OCI-LY3 (cell line): ENCODE results near the gene SFXN1.

Experiments used
- H2AFZ ChIP-seq: fragments of 200-600, 300-600 bp; shearing (Covaris generic); 2 replicates; pipeline ENCODE4 v1.6.0; 2014; ENCODE audit warnings: antibody characterized with exemption, low read depth, low read length
- H3K27ac ChIP-seq: fragments of 200-600, 300-600 bp; sonication (generic); 2 replicates; pipeline ENCODE4 v1.5.1; 2014; ENCODE audit warnings: mild to moderate bottlenecking, low read length, moderate library complexity, mixed read lengths
- H3K27me3 ChIP-seq: fragments of 200-600, 300-600 bp; sonication (generic); 2 replicates; pipeline ENCODE4 v1.6.1; 2014; ENCODE audit warnings: low read depth, low read length, mixed read lengths
- H3K36me3 ChIP-seq: fragments of 200-600, 300-600 bp; sonication (generic); replicated peaks from 2 replicates; pipeline ENCODE3; 2014; ENCODE audit warnings: low read depth, low read length, mixed read lengths
- H3K4me1 ChIP-seq: fragments of 300-600, 200-600 bp; sonication (generic); 2 replicates; pipeline ENCODE4 v1.6.1; 2014; ENCODE audit warnings: low read length, mixed read lengths
- H3K4me2 ChIP-seq: fragments of 200-600, 300-600 bp; sonication (generic); 2 replicates; pipeline ENCODE4 v1.6.1; 2014; ENCODE audit warnings: low read length, mixed read lengths
- H3K4me3 ChIP-seq: fragments of 300-600, 200-600 bp; sonication (generic); 2 replicates; pipeline ENCODE4 v1.5.1; 2014; ENCODE audit warnings: antibody characterized with exemption, mild to moderate bottlenecking, low read length, moderate library complexity
- H3K79me2 ChIP-seq: fragments of 300-600, 200-600 bp; shearing (Covaris generic); 2 replicates; pipeline ENCODE4 v1.6.1; 2014; ENCODE audit warnings: mild to moderate bottlenecking, low read length, mixed read lengths
- H3K9ac ChIP-seq: fragments of 300-600, 200-600 bp; shearing (Covaris generic); 2 replicates; pipeline ENCODE4 v1.6.0; 2014; ENCODE audit warnings: mild to moderate bottlenecking, low read length, moderate library complexity
- H3K9me3 ChIP-seq: fragments of 200-600, 300-600 bp; shearing (Covaris generic); 2 replicates; pipeline ENCODE4 v1.6.1; 2014; ENCODE audit warnings: low read length, mixed read lengths; ENCODE audit not compliant: insufficient read depth
- H4K20me1 ChIP-seq: fragments of 200-600, 300-600 bp; sonication (generic); 2 replicates; pipeline ENCODE4 v1.6.1; 2016; ENCODE audit warnings: low read length, mixed read lengths; ENCODE audit not compliant: insufficient read depth
- EZH2phosphoT487 ChIP-seq: fragments of 200-600 bp; shearing (Covaris generic); IDR thresholded peaks from 2 replicates; pipeline ENCODE4 v1.6.1; 2018; ENCODE audit warnings: antibody characterized with exemption, mixed run types, low read depth
- TF ChIP-seq, protein P1 (sequence below): fragments of 200-600, 300-600 bp; sonication (generic); IDR thresholded peaks from 2 replicates; pipeline ENCODE4 v1.5.1; 2014; ENCODE audit warnings: antibody characterized with exemption, low read length, low read depth

The SFXN1 gene

DNA sequence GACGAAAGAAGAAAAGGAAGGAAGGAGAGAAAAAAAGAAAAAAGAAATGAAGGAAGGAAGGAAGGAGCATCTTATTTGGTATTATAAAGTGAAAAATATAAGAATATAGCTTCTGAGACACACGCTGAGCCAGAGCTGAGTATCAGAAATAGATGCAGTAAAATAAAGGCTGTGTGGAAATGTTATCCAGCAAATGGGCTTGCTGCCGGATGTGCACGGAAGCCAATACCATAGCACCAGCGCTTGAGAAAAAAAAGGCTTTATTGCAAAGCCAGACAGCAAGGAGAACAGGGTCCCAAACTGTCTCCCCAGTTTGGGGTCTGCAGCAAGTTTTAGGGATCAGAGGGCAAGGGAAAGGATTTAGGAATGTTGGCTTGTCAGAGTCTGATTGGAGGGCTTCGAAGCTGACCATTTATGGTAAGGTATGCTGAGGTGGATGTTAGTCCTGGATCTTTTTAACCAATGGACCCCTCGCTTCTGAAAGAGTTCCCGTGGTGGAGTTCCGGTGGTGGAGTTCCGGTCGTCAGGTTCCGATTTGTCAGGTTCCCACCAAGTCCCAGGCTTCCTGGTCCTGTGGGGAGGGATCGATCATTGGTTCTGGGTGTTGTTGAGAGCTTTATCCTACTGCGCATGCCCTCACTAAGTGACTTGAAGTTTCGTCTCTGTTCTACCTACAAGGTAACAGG lies 70.4 kb downstream of the SFXN1 start:
- Histone ChIP-seq H3K36me3 (no peaks in the 10 kb centered on the region), H3K4me2 (no peak overlapping the region), H3K4me3 (no peak overlapping the region), H3K4me1 (no peaks in the 10 kb centered on the region), H3K27ac (no peak overlapping the region), H4K20me1 (no peaks in the 10 kb centered on the region), H3K79me2 (no peaks in the 10 kb centered on the region), H3K27me3 (peaks cover 33% of the 10 kb centered on the region), H3K9ac (no peak overlapping the region), H2AFZ (no peak overlapping the region), H3K9me3 (no peaks in the 10 kb centered on the region)
- TF ChIP-seq EZH2phosphoT487: no peak
- TF ChIP-seq, protein P1, sequence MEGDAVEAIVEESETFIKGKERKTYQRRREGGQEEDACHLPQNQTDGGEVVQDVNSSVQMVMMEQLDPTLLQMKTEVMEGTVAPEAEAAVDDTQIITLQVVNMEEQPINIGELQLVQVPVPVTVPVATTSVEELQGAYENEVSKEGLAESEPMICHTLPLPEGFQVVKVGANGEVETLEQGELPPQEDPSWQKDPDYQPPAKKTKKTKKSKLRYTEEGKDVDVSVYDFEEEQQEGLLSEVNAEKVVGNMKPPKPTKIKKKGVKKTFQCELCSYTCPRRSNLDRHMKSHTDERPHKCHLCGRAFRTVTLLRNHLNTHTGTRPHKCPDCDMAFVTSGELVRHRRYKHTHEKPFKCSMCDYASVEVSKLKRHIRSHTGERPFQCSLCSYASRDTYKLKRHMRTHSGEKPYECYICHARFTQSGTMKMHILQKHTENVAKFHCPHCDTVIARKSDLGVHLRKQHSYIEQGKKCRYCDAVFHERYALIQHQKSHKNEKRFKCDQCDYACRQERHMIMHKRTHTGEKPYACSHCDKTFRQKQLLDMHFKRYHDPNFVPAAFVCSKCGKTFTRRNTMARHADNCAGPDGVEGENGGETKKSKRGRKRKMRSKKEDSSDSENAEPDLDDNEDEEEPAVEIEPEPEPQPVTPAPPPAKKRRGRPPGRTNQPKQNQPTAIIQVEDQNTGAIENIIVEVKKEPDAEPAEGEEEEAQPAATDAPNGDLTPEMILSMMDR: no peak

DNA sequence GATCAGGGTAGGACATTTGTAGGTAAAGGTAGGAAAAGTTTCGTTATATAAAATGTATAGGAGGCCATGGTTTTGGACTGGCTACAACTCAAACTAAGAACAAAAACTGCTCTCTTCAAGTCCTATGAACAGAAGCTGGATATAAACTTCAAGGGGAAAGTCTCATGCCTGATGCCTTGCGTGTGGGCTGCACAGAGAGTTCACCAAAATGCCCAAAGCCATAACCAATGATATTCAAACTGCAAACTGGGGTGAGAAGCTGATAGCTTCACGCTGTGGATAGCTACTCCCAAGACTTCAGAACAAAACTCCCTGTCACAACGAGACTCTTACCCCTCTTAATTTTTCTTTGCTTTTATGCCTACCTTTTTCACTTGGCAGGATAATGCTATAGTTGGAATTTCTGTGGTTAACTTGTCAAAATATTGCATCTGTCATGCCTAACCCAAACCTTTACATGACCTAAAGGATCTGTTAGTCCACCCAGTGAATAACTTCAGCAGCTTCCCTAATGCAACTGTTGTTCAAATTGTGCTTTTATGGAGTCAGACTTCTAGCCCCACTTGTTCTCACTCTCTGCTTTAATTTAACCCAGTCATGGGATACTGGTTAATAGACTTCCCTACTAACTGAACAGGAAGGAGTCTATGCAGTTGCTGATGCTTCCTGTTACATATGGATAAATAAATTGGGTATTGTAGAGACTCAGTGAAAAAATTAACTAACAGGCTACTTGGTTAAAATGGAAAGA lies 71.9 kb downstream of the SFXN1 start:
- no peaks in the 10 kb centered on the region for H4K20me1 ChIP-seq
- peaks cover 31% of the 10 kb centered on the region for H3K27me3 ChIP-seq
- H3K9ac ChIP-seq: no peak overlapping the region
- no peaks in the 10 kb centered on the region for H3K4me1 ChIP-seq
- no peak overlapping the region for H3K4me2 ChIP-seq
- H3K9me3 ChIP-seq: no peaks in the 10 kb centered on the region
- no peak for TF ChIP-seq EZH2phosphoT487
- TF ChIP-seq, protein P1: no peak
- no peak overlapping the region for H3K4me3 ChIP-seq
- H3K27ac ChIP-seq: no peak overlapping the region
- no peak overlapping the region for H2AFZ ChIP-seq
- H3K36me3 ChIP-seq: no peaks in the 10 kb centered on the region
- no peaks in the 10 kb centered on the region for H3K79me2 ChIP-seq

DNA sequence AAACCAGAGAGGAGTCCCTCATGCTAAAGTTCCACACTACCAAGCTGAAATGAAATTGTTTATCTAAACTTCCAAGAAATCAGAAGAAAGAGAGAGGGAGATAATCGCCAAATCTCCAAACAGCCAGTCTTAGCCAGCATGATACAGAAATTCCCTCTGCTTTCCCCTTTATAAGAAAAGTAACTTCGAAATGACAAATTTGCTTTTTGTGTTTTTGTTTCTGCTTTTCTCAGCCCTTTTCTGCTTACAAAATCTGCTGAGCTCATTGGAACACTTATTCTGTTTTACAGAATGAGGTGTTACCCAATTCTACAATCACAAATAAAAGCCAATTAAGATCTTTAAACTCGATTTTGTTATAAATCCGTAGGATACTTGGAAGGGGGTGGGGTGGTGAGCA lies 72.9 kb downstream of the SFXN1 start:
- Histone ChIP-seq H3K36me3 (no peaks in the 10 kb centered on the region), H3K4me3 (no peak overlapping the region), H3K9ac (no peak overlapping the region), H3K27me3 (peaks cover 28% of the 10 kb centered on the region), H3K4me2 (no peak overlapping the region), H3K4me1 (no peaks in the 10 kb centered on the region), H4K20me1 (no peaks in the 10 kb centered on the region), H3K79me2 (no peaks in the 10 kb centered on the region), H3K9me3 (no peaks in the 10 kb centered on the region), H2AFZ (no peak overlapping the region), H3K27ac (no peak overlapping the region)
- TF ChIP-seq EZH2phosphoT487: no peak
- TF ChIP-seq, protein P1: no peak

DNA sequence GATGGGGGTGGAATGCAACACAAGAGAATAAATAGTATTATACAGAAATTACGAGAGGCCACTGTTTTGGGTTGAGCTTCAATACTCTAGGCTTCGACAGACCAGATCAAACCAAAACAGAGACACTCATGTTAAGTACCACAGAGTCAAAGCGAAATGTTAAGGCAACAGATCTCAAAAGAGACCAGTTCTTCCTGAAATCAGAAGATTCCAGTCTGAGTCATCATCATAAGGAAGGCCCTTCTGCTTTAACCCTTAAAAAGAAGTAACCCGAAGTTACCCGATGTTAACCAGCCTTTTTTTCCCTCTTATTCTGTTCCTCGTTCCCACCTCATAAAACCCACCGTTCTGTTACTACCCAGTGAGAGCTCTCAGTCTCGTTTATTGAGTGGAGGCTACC lies 75.9 kb downstream of the SFXN1 start:
- H3K27me3 ChIP-seq: peaks cover 18% of the 10 kb centered on the region
- no peaks in the 10 kb centered on the region for H3K4me1 ChIP-seq

More for the DNA sequence above, 75.9 kb downstream of the SFXN1 start:
- Histone ChIP-seq H2AFZ (no peak overlapping the region), H3K4me2 (no peak overlapping the region), H3K79me2 (no peaks in the 10 kb centered on the region), H3K9me3 (no peaks in the 10 kb centered on the region), H3K36me3 (no peaks in the 10 kb centered on the region), H3K9ac (no peak overlapping the region), H3K4me3 (no peak overlapping the region), H3K27ac (no peak overlapping the region), H4K20me1 (no peaks in the 10 kb centered on the region)
- TF ChIP-seq, protein P1: no peak
- TF ChIP-seq EZH2phosphoT487: no peak
